ENCODE results near the gene PCDHAC1. TPM values are rescaled to one million over a fixed set of nuclear protein-coding genes. Genes with fewer than 3 reads are reported as not detected.

The PCDHAC1 gene
- total RNA-seq, 4 donors from 2014 or later: 0.54 to 2.5 TPM; not detected in 2

DNA sequence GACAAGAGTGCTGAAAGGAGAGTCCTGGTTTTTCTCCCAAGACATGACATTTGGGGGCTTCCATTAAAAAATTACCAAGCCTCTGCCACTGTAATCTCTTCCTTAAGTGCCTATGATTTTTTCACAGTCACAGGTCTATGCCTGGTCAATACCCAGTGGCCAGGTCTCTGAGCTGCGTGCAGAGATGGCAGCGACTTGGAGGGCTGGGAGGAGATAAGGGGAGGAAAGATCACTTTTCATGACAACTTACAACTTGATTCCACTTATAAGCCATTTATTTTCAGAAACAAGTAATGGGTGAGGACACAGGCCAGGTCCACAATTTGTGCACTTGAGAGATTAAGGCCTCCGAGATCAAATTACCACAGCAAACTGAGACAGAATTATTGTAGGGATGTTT lies 38.3 kb downstream of the PCDHAC1 start:
- no peak overlapping the region for H3K4me3 ChIP-seq

DNA sequence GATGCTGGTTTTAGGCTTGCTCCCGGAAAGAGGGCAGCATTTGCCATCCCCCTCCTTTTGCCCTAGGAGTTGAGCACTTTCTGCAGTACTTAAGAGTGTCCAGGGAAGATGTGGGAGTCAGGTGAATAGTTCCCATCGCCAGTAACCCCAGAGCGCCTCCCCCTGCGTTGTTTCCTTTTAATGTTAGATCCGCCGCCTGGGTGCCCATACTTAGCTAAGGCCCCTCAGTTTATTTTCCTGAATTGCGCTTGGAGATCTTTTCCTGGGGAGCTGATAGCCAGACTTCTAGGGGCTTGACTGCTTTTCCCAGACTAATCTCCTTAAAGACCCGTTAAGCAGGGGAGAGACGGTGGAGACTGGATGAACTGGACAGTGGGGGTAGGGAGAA lies 39.8 kb downstream of the PCDHAC1 start:
- Histone ChIP-seq H3K36me3 (no peaks in the 10 kb centered on the region), H3K4me3 (peak overlapping the region; percentile 15 to 55 (median 35)), H3K9me3 (no peaks in the 10 kb centered on the region), H3K27ac (no peak overlapping the region), H3K4me1 (no peaks in the 10 kb centered on the region), H3K27me3 (no peaks in the 10 kb centered on the region)
- TF ChIP-seq POLR2A (IDR thresholded peaks at IDR 0.05): no peak
- TF ChIP-seq, protein P1, sequence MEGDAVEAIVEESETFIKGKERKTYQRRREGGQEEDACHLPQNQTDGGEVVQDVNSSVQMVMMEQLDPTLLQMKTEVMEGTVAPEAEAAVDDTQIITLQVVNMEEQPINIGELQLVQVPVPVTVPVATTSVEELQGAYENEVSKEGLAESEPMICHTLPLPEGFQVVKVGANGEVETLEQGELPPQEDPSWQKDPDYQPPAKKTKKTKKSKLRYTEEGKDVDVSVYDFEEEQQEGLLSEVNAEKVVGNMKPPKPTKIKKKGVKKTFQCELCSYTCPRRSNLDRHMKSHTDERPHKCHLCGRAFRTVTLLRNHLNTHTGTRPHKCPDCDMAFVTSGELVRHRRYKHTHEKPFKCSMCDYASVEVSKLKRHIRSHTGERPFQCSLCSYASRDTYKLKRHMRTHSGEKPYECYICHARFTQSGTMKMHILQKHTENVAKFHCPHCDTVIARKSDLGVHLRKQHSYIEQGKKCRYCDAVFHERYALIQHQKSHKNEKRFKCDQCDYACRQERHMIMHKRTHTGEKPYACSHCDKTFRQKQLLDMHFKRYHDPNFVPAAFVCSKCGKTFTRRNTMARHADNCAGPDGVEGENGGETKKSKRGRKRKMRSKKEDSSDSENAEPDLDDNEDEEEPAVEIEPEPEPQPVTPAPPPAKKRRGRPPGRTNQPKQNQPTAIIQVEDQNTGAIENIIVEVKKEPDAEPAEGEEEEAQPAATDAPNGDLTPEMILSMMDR (IDR thresholded peaks at IDR 0.05): no peak
- no peak for DNase-seq

More for the DNA sequence above, 38.3 kb downstream of the PCDHAC1 start:
- Histone ChIP-seq H3K27me3 (no peaks in the 10 kb centered on the region), H3K27ac (no peak overlapping the region), H3K4me1 (no peaks in the 10 kb centered on the region), H3K36me3 (no peaks in the 10 kb centered on the region), H3K9me3 (no peaks in the 10 kb centered on the region)
- no peak for DNase-seq
- TF ChIP-seq, protein P1 (IDR thresholded peaks at IDR 0.05): no peak
- no peak for TF ChIP-seq POLR2A (IDR thresholded peaks at IDR 0.05)

DNA sequence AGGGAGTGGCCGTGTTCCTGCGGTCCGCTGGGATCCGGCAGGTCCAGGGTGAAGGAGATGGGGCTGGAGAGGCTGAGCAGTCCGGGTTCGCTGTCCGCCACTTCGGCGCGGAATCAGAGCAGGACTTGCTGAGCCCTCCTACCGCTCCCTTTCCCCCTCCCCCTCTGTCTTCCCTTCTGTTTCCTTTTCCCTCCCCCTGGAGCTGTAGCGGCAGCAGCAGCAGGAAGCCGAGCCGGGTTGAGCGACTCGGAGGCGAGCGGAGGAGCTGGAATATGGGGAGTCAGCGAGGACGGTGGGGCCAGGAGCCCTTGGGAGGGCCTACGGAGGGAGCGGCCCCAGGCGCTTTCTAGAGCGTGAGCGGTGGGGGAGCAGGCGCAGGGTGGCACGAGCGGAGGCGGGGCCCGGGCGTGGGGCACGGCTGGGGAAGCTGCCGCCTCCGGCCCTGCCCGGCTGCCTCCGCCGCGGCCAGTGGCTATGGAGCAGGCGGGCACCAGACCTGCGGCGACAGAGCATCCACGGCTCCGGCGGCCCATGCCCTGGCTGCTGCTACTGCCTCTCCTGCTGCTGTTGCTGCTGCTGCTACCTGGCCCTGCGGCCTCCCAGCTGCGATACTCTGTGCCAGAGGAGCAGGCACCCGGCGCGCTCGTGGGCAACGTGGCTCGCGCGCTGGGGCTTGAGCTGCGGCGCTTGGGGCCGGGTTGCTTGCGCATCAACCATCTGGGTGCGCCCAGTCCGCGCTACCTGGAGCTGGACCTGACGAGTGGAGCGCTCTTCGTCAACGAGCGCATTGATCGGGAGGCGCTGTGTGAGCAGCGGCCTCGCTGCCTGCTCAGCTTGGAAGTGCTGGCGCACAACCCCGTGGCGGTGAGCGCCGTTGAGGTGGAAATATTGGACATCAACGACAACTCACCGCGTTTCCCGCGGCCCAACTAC lies 40.5 kb downstream of the PCDHAC1 start, which contains the start of gene PCDHAC2:
TSS of gene PCDHAC2 (plus strand) at position 184 of the 933 bp plus-strand sequence. CDS start at position 475, 291 bp downstream.
- no peaks in the 10 kb centered on the region for H3K9me3 ChIP-seq
- no peak for TF ChIP-seq POLR2A (IDR thresholded peaks at IDR 0.05)
- TF ChIP-seq, protein P1 (IDR thresholded peaks at IDR 0.05): no peak
- no peaks in the 10 kb centered on the region for H3K27me3 ChIP-seq
- no peaks in the 10 kb centered on the region for H3K4me1 ChIP-seq
- peak in 1 of 3 donors; percentile 47 for DNase-seq
- H3K36me3 ChIP-seq: no peaks in the 10 kb centered on the region
- H3K4me3 ChIP-seq: peak within 1 kb of the TSS; percentile 15 to 55 (median 35)
- H3K27ac ChIP-seq: no peak within 1 kb of the TSS

DNA sequence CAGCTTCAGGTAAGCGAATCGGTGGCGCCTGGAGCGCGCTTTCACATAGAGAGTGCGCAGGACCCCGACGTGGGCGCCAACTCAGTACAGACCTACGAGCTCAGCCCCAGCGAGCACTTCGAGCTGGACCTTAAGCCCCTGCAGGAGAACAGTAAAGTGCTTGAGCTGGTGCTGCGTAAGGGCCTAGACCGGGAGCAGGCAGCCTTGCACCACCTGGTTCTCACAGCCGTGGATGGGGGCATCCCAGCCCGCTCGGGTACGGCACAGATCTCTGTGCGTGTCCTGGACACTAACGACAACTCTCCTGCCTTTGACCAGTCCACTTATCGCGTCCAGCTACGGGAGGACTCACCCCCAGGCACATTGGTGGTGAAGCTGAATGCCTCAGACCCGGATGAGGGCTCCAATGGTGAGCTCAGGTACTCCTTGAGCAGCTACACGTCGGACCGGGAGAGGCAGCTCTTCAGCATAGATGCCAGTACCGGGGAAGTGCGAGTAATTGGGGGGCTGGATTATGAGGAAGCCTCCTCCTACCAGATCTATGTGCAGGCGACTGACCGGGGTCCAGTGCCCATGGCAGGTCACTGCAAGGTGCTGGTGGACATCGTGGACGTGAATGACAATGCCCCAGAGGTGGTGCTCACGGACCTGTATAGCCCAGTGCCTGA lies 41.3 kb downstream of the PCDHAC1 start:
- peak overlapping the region in 1 of 4 donors; percentile 55 for H3K4me3 ChIP-seq
- no peak for DNase-seq
- no peak overlapping the region for H3K27ac ChIP-seq
- no peaks in the 10 kb centered on the region for H3K4me1 ChIP-seq
- TF ChIP-seq, protein P1 (IDR thresholded peaks at IDR 0.05): no peak
- TF ChIP-seq POLR2A (IDR thresholded peaks at IDR 0.05): no peak
- H3K36me3 ChIP-seq: no peaks in the 10 kb centered on the region
- H3K9me3 ChIP-seq: no peaks in the 10 kb centered on the region
- H3K27me3 ChIP-seq: no peaks in the 10 kb centered on the region

DNA sequence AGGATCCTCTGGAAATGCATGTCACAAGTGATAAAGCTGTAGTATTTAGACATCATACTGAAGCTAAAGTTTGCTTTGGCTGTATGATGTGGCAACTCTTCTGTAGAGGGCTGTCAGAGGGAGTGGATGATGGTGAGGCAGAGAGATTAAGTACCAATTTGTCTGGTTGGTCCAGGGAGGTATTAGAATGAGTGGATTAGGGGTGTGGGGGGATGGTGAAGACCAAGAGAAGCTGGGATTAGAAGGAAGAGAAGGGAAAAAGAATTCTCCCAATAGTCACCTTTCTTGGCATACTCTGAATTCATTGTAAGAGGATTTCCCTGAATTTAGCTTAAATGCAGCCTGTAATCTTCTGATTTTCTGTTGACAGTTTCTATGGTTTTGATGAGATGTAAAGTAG lies 43.8 kb downstream of the PCDHAC1 start:
- no peak for DNase-seq
- Histone ChIP-seq H3K27me3 (no peaks in the 10 kb centered on the region), H3K27ac (no peak overlapping the region), H3K36me3 (no peaks in the 10 kb centered on the region), H3K9me3 (no peaks in the 10 kb centered on the region), H3K4me1 (no peaks in the 10 kb centered on the region), H3K4me3 (no peak overlapping the region)
- no peak for TF ChIP-seq POLR2A (IDR thresholded peaks at IDR 0.05)
- TF ChIP-seq, protein P1 (IDR thresholded peaks at IDR 0.05): no peak
